Measurements from ENCODE around the gene CRIP1. TPM values are rescaled to one million over a fixed set of nuclear protein-coding genes. Genes with fewer than 3 reads are reported as not detected.

The CRIP1 gene
- total and polyA plus RNA-seq, 2 experiments from 2014 or later, result 0.80 to 8.4 TPM

GRCh38 chr14:105490267-105490571, 3.5 kb downstream of the CRIP1 start:
- Mint-ChIP-seq H3K27me3 (ENCODE audit: insufficient read depth, low read depth, poor library complexity) (peaks cover 49% of the 10 kb centered on the region), H3K36me3 (ENCODE audit: low read depth) (no peaks in the 10 kb centered on the region), H3K9me3 (peaks cover 6% of the 10 kb centered on the region; the same call in 2 of the 3 replicates), H3K4me1 (peaks cover 5% of the 10 kb centered on the region; the same call in 2 of the 3 replicates), H3K4me3 (peak overlapping the region; percentile 64; the same call in 2 of the 3 replicates), H3K27ac (no peak overlapping the region)
- H3K4me3 ChIP-seq, result peak overlapping the region; percentile 58
- H2AFZ ChIP-seq, result 0 out of 2 replicates have a peak overlapping the region, but pooled peaks have one; percentile 72
- no peak; the same call in 2 of the 3 replicates for ATAC-seq
- peaks cover 50% of the 10 kb centered on the region for H3K27me3 ChIP-seq (ENCODE audit: insufficient read depth)
- peak overlapping the region; percentile 85 for H3K4me2 ChIP-seq
- no peaks in the 10 kb centered on the region for H3K79me2 ChIP-seq (replicated peaks; ENCODE audit: insufficient read depth)
- H3K4me1 ChIP-seq (ENCODE audit: insufficient read depth), result peaks cover 4% of the 10 kb centered on the region; the same call in 1 of the 2 replicates
- no peaks in the 10 kb centered on the region for H4K20me1 ChIP-seq (replicated peaks; ENCODE audit: insufficient read depth)
- DNase-seq (ENCODE audit: low spot score), result no peak
- no peaks in the 10 kb centered on the region for H3K36me3 ChIP-seq (ENCODE audit: insufficient read depth)
- H3K9me2 ChIP-seq (ENCODE audit: insufficient read depth), result peaks cover 3% of the 10 kb centered on the region; the same call in 1 of the 2 replicates
- TF ChIP-seq POLR2AphosphoS5 (IDR thresholded peaks at IDR 0.05; ENCODE audit: low read depth), result no peak
- no peak for TF ChIP-seq ETS1 (IDR thresholded peaks at IDR 0.05)
- no peak for TF ChIP-seq EZH2phosphoT487 (IDR thresholded peaks at IDR 0.05; ENCODE audit: unreplicated experiment)
- no peak for TF ChIP-seq ZNF114 (CRISPR knock-in tag; IDR thresholded peaks at IDR 0.05)
- TF ChIP-seq NANOG (IDR thresholded peaks at IDR 0.05; ENCODE audit: borderline replicate concordance), result no peak
- no peak for TF ChIP-seq JUNB (IDR thresholded peaks at IDR 0.05; ENCODE audit: unreplicated experiment)
- TF ChIP-seq CREB1 (CRISPR knock-in tag; IDR thresholded peaks at IDR 0.05; ENCODE audit: low read depth), result no peak
- no peak for TF ChIP-seq ZNF331 (CRISPR knock-in tag; IDR thresholded peaks at IDR 0.05; ENCODE audit: low read depth)
- TF ChIP-seq ZNF462 (CRISPR knock-in tag; IDR thresholded peaks at IDR 0.05), result no peak
- no peak for TF ChIP-seq CTCF (conservative IDR thresholded peaks at IDR 0.05; ENCODE audit: low read depth in 2 of 2)
- no peak for TF ChIP-seq EZH2 (IDR thresholded peaks at IDR 0.05; ENCODE audit: low read depth, unreplicated experiment)
- no peak overlapping the region for H3K27ac ChIP-seq (ENCODE audit: low read depth)
- H3F3A ChIP-seq (replicated peaks; ENCODE audit: low read depth), result peaks cover 4% of the 10 kb centered on the region; the same call in 1 of the 2 replicates

Data from GM23338 (cell line).